MM.1S (cell line): Measurements from ENCODE around the gene INPP5D.
"Not testable (repeated sequence)": the region's sequence is repeated elsewhere in the genome, so short reads cannot be mapped to it uniquely, and the experiment has no call there.

Experiments used
- DNase-seq: peaks from one replicate; pipeline ENCODE4 v3.0.0-alpha.2; 2015
- H2AFZ ChIP-seq: fragments of 300-600 bp; sonication (generic); 2 replicates; pipeline ENCODE4 v1.6.0; 2016; ENCODE audit warnings: antibody characterized with exemption, low read length
- H3F3A ChIP-seq: fragments of 300-600 bp; sonication (generic); 2 replicates; pipeline ENCODE4 v1.6.1; 2016; ENCODE audit warnings: mild to moderate bottlenecking, antibody characterized with exemption, low read length, moderate library complexity, mixed read lengths; ENCODE audit not compliant: insufficient read depth
- H3K27ac ChIP-seq: fragments of 300-600 bp; sonication (generic); 2 replicates; pipeline ENCODE4 v1.5.1; 2016; ENCODE audit warnings: mild to moderate bottlenecking, low read length
- H3K27me3 ChIP-seq: fragments of 300-600 bp; sonication (generic); replicated peaks from 2 replicates; pipeline ENCODE4 v1.6.0; 2016; ENCODE audit warnings: low read length; ENCODE audit not compliant: insufficient read depth
- H3K36me3 ChIP-seq: fragments of 300-600 bp; sonication (generic); replicated peaks from 2 replicates; pipeline ENCODE4 v1.6.1; 2016; ENCODE audit warnings: mild to moderate bottlenecking, low read length, mixed read lengths; ENCODE audit not compliant: insufficient read depth
- H3K4me1 ChIP-seq: fragments of 300-600 bp; sonication (generic); 2 replicates; pipeline ENCODE4 v1.6.1; 2016; ENCODE audit warnings: low read length, mixed read lengths
- H3K4me2 ChIP-seq: fragments of 300-600 bp; sonication (generic); 2 replicates; pipeline ENCODE4 v1.6.0; 2016; ENCODE audit warnings: low read depth, low read length
- H3K4me3 ChIP-seq: fragments of 300-600 bp; sonication (generic); 2 replicates; pipeline ENCODE4 v1.5.1; 2016; ENCODE audit warnings: low read length, mixed read lengths
- H3K79me2 ChIP-seq: fragments of 300-600 bp; sonication (generic); 2 replicates; pipeline ENCODE4 v1.6.1; 2016; ENCODE audit warnings: mixed run types, low read length, mixed read lengths
- H3K9ac ChIP-seq: fragments of 300-600 bp; sonication (generic); 2 replicates; pipeline ENCODE4 v1.6.1; 2016; ENCODE audit warnings: low read length, mixed read lengths
- H3K9me2 ChIP-seq: fragments of 300-600 bp; sonication (generic); replicated peaks from 2 replicates; pipeline ENCODE4 v1.6.1; 2016; ENCODE audit warnings: mild to moderate bottlenecking, low read length, mixed read lengths; ENCODE audit not compliant: insufficient read depth
- H3K9me3 ChIP-seq: fragments of 300-600 bp; sonication (generic); replicated peaks from 2 replicates; pipeline ENCODE4 v1.6.1; 2016; ENCODE audit warnings: mild to moderate bottlenecking, low read length, mixed read lengths; ENCODE audit not compliant: insufficient read depth
- H4K20me1 ChIP-seq: fragments of 300-600 bp; sonication (generic); 2 replicates; pipeline ENCODE4 v1.6.1; 2016; ENCODE audit warnings: mild to moderate bottlenecking, low read length, moderate library complexity, mixed read lengths; ENCODE audit not compliant: insufficient read depth
- EZH2 ChIP-seq: fragments of 300-600 bp; sonication (generic); optimal IDR thresholded peaks from 2 replicates; pipeline ENCODE3; 2017; ENCODE audit warnings: low read depth, mild to moderate bottlenecking, antibody characterized with exemption, low read length, mixed read lengths
- EZH2phosphoT487 ChIP-seq: fragments of 300-600 bp; sonication (generic); IDR thresholded peaks from 2 replicates; pipeline ENCODE4 v1.6.1; 2018; ENCODE audit warnings: antibody characterized with exemption, low read length
- TF ChIP-seq, protein P1 (sequence below): fragments of 300-600 bp; sonication (generic); IDR thresholded peaks from 2 replicates; pipeline ENCODE4 v1.5.1; 2016; ENCODE audit warnings: antibody characterized with exemption, low read length, mixed read lengths

Gene INPP5D

DNA sequence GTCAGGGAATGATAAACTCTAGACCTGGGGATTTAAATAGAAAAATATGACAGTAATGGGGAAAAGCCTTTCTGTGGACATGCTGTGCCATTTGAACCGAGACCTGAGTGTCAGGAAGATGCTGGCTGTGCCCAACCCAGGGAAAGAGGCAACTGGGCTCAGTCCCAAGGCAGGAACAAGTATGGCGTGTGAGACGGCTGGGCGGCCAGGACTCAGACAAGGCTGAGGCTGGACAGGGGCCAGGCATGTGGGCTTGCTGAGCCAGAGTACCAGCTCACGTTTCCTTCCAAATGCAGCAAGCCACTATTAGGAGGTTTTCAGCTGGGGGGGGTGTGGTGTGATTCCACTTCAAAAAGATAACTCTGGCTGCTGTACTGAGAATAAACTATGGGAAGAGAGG lies 92.4 kb downstream of the INPP5D start:
- no peak for DNase-seq
- no peaks in the 10 kb centered on the region for H3K9me2 ChIP-seq
- H3K4me1 ChIP-seq: no peaks in the 10 kb centered on the region
- H3K36me3 ChIP-seq: no peaks in the 10 kb centered on the region
- no peak overlapping the region for H3K27ac ChIP-seq
- H4K20me1 ChIP-seq: no peaks in the 10 kb centered on the region
- H3K9me3 ChIP-seq: no peaks in the 10 kb centered on the region
- no peaks in the 10 kb centered on the region for H3K27me3 ChIP-seq
- no peak overlapping the region for H3K4me2 ChIP-seq
- no peak overlapping the region for H3K4me3 ChIP-seq
- no peak overlapping the region for H3K9ac ChIP-seq
- H2AFZ ChIP-seq: no peak overlapping the region
- H3F3A ChIP-seq: no peaks in the 10 kb centered on the region
- TF ChIP-seq EZH2phosphoT487: no peak
- no peak for TF ChIP-seq EZH2
- TF ChIP-seq, protein P1, sequence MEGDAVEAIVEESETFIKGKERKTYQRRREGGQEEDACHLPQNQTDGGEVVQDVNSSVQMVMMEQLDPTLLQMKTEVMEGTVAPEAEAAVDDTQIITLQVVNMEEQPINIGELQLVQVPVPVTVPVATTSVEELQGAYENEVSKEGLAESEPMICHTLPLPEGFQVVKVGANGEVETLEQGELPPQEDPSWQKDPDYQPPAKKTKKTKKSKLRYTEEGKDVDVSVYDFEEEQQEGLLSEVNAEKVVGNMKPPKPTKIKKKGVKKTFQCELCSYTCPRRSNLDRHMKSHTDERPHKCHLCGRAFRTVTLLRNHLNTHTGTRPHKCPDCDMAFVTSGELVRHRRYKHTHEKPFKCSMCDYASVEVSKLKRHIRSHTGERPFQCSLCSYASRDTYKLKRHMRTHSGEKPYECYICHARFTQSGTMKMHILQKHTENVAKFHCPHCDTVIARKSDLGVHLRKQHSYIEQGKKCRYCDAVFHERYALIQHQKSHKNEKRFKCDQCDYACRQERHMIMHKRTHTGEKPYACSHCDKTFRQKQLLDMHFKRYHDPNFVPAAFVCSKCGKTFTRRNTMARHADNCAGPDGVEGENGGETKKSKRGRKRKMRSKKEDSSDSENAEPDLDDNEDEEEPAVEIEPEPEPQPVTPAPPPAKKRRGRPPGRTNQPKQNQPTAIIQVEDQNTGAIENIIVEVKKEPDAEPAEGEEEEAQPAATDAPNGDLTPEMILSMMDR: no peak
- no peaks in the 10 kb centered on the region for H3K79me2 ChIP-seq

DNA sequence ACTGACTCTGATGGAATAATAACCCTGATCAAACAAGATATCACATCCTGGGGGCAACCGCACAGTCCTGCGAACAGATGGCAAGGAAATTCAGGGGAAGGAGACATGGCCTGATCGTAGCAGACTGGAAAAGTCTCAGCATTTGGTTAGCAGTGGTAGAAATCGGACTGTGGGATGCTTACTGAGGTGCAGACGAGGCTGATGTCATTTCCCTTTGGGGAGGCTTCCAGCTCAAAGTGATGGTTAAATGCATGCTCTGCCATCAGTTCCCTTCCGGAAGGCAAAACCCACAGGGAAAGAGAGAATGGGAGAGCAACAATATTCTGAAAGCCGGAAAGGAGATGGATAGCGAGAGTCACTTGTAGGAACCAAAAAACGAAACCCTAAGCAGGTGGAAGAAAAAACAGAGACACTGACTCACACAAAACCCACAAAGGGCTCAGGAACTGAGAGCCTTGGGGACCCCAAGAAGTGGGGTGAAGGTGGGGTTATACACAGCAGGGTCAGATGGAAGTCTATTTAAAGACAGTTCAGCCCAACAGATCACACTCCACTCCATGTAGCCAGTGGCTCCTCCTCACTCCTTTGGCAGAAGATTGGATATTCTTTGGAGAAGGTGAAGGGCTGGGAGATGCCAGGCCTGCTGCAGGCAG lies 93.1 kb downstream of the INPP5D start:
- no peak overlapping the region for H3K9ac ChIP-seq
- no peak for DNase-seq
- H3K4me3 ChIP-seq: no peak overlapping the region
- TF ChIP-seq, protein P1: no peak
- no peak for TF ChIP-seq EZH2phosphoT487
- TF ChIP-seq EZH2: no peak
- no peaks in the 10 kb centered on the region for H3K36me3 ChIP-seq
- no peaks in the 10 kb centered on the region for H4K20me1 ChIP-seq
- H3F3A ChIP-seq: no peaks in the 10 kb centered on the region
- no peak overlapping the region for H2AFZ ChIP-seq
- H3K4me2 ChIP-seq: no peak overlapping the region
- H3K9me2 ChIP-seq: no peaks in the 10 kb centered on the region
- no peaks in the 10 kb centered on the region for H3K27me3 ChIP-seq
- no peak overlapping the region for H3K27ac ChIP-seq
- no peaks in the 10 kb centered on the region for H3K9me3 ChIP-seq
- no peaks in the 10 kb centered on the region for H3K79me2 ChIP-seq
- no peaks in the 10 kb centered on the region for H3K4me1 ChIP-seq

DNA sequence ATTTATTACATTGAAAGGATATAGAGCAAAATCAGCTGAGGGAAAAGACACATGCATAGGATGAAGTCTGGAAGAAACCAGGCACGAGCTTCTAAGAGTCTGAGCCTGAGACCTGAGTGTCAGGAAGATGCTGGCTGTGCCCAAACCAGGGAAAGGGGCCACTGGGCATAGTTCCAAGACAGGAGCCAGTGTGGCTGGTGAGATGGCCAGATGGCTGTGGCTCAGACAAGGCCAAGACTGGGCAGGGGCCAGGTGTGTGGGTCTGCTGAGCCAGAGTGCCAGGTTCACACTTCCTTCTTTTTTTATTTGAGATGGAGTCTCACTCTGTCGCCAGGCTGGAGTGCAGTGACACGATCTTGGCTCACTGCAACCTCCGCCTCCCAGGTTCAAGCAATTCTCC lies 95.9 kb downstream of the INPP5D start:
- Histone ChIP-seq H3K4me2 (no peak overlapping the region), H3K9me3 (no peaks in the 10 kb centered on the region), H2AFZ (no peak overlapping the region), H3K4me3 (no peak overlapping the region), H4K20me1 (no peaks in the 10 kb centered on the region), H3K27me3 (no peaks in the 10 kb centered on the region), H3K4me1 (no peaks in the 10 kb centered on the region), H3K9me2 (no peaks in the 10 kb centered on the region), H3F3A (no peaks in the 10 kb centered on the region), H3K79me2 (no peaks in the 10 kb centered on the region), H3K9ac (no peak overlapping the region), H3K36me3 (no peaks in the 10 kb centered on the region), H3K27ac (no peak overlapping the region)
- no peak for TF ChIP-seq EZH2phosphoT487
- TF ChIP-seq, protein P1: no peak
- no peak for TF ChIP-seq EZH2
- no peak for DNase-seq

DNA sequence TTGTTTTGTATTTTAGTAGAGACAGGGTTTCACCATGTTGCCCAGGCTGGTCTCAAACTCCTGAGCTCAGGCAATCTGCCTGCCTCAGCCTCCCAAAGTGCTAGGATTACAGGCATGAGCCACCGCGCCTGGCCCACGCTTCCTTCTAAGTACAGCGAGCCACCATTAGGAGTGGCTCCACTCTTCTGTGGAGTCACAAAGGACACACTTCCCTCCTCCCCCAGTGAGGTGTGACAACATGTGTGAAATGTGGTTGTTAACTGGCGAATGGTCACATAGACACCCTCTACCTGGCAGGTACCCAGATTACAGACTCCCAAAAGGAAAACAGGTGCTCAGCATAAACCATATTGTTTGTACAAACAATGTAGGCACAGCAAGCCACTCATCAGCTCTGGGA lies 96.3 kb downstream of the INPP5D start:
- not testable (repeated sequence) for H3K4me1 ChIP-seq, DNase-seq, H3K27ac ChIP-seq, H3K9me2 ChIP-seq, H3K4me3 ChIP-seq, H2AFZ ChIP-seq, H3K9ac ChIP-seq, H4K20me1 ChIP-seq, H3F3A ChIP-seq, H3K4me2 ChIP-seq, H3K27me3 ChIP-seq, H3K36me3 ChIP-seq, H3K9me3 ChIP-seq, H3K79me2 ChIP-seq
